ENCODE results near the gene ADGRF5.

The ADGRF5 gene, protein sequence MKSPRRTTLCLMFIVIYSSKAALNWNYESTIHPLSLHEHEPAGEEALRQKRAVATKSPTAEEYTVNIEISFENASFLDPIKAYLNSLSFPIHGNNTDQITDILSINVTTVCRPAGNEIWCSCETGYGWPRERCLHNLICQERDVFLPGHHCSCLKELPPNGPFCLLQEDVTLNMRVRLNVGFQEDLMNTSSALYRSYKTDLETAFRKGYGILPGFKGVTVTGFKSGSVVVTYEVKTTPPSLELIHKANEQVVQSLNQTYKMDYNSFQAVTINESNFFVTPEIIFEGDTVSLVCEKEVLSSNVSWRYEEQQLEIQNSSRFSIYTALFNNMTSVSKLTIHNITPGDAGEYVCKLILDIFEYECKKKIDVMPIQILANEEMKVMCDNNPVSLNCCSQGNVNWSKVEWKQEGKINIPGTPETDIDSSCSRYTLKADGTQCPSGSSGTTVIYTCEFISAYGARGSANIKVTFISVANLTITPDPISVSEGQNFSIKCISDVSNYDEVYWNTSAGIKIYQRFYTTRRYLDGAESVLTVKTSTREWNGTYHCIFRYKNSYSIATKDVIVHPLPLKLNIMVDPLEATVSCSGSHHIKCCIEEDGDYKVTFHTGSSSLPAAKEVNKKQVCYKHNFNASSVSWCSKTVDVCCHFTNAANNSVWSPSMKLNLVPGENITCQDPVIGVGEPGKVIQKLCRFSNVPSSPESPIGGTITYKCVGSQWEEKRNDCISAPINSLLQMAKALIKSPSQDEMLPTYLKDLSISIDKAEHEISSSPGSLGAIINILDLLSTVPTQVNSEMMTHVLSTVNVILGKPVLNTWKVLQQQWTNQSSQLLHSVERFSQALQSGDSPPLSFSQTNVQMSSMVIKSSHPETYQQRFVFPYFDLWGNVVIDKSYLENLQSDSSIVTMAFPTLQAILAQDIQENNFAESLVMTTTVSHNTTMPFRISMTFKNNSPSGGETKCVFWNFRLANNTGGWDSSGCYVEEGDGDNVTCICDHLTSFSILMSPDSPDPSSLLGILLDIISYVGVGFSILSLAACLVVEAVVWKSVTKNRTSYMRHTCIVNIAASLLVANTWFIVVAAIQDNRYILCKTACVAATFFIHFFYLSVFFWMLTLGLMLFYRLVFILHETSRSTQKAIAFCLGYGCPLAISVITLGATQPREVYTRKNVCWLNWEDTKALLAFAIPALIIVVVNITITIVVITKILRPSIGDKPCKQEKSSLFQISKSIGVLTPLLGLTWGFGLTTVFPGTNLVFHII (N-terminal part only)

DNA sequence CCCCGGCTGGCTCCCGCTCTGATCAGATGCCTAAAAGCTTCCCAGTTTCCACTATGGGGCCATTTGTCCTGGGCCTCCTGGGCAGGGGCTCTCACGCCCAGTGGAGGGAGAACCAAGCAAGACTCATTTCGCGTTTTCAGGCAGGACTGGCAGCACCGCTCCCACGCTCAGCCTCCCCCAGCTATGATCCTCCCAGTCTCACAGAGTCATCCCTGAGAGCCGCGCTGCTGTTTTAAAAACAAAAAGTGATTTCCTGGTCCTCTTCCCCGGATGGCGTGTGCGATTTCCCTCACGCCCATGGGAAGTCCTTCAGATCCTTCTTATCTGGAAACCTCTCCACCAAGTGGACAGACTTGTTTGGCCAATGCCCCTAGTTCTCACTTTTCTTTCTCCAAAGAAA, at the start of gene ADGRF5:
ADGRF5 (minus strand) TSS at position 208 of the 400 bp plus-strand sequence. CDS start 15,176 bp downstream, outside the sequence.
- no peak for TF ChIP-seq NFIC (IDR thresholded peaks at IDR 0.05)
- TF ChIP-seq TAF1 (IDR thresholded peaks at IDR 0.05; ENCODE audit: low read depth): no peak
- no peak for TF ChIP-seq EP300 (IDR thresholded peaks at IDR 0.05; ENCODE audit: borderline replicate concordance)

DNA sequence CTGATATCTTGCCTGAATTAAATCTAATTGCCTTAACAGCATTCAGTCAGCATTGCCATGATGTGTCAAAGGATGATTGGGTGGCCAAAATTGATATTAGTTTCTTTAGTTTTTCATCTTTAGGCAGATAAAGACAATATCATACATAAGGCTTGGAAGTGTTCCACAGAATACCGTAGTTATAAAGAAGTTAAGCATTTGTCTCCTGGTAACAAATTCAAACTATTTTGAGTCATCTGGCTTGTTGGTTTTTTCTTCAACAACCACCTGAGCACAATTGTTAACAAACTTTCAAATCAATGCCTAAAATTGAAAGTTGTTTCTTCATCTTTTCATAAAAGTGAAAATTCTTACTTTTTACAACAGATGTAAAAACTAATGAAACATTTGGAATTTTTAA, 47.5 kb upstream of the ADGRF5 start:
- TF ChIP-seq EP300 (IDR thresholded peaks at IDR 0.05; ENCODE audit: borderline replicate concordance): no peak
- no peak for TF ChIP-seq CREB1 (IDR thresholded peaks at IDR 0.05; ENCODE audit: low read depth)
- TF ChIP-seq NFIC (IDR thresholded peaks at IDR 0.05): no peak
- TF ChIP-seq, protein P1, sequence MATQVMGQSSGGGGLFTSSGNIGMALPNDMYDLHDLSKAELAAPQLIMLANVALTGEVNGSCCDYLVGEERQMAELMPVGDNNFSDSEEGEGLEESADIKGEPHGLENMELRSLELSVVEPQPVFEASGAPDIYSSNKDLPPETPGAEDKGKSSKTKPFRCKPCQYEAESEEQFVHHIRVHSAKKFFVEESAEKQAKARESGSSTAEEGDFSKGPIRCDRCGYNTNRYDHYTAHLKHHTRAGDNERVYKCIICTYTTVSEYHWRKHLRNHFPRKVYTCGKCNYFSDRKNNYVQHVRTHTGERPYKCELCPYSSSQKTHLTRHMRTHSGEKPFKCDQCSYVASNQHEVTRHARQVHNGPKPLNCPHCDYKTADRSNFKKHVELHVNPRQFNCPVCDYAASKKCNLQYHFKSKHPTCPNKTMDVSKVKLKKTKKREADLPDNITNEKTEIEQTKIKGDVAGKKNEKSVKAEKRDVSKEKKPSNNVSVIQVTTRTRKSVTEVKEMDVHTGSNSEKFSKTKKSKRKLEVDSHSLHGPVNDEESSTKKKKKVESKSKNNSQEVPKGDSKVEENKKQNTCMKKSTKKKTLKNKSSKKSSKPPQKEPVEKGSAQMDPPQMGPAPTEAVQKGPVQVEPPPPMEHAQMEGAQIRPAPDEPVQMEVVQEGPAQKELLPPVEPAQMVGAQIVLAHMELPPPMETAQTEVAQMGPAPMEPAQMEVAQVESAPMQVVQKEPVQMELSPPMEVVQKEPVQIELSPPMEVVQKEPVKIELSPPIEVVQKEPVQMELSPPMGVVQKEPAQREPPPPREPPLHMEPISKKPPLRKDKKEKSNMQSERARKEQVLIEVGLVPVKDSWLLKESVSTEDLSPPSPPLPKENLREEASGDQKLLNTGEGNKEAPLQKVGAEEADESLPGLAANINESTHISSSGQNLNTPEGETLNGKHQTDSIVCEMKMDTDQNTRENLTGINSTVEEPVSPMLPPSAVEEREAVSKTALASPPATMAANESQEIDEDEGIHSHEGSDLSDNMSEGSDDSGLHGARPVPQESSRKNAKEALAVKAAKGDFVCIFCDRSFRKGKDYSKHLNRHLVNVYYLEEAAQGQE (IDR thresholded peaks at IDR 0.05; ENCODE audit: low read depth): no peak
- TF ChIP-seq FOXM1 (IDR thresholded peaks at IDR 0.05; ENCODE audit: borderline replicate concordance, low read depth): no peak
- no peak for TF ChIP-seq TEAD4 (IDR thresholded peaks at IDR 0.05)
- TF ChIP-seq, protein P2, sequence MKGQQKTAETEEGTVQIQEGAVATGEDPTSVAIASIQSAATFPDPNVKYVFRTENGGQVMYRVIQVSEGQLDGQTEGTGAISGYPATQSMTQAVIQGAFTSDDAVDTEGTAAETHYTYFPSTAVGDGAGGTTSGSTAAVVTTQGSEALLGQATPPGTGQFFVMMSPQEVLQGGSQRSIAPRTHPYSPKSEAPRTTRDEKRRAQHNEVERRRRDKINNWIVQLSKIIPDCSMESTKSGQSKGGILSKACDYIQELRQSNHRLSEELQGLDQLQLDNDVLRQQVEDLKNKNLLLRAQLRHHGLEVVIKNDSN (IDR thresholded peaks at IDR 0.05): no peak

DNA sequence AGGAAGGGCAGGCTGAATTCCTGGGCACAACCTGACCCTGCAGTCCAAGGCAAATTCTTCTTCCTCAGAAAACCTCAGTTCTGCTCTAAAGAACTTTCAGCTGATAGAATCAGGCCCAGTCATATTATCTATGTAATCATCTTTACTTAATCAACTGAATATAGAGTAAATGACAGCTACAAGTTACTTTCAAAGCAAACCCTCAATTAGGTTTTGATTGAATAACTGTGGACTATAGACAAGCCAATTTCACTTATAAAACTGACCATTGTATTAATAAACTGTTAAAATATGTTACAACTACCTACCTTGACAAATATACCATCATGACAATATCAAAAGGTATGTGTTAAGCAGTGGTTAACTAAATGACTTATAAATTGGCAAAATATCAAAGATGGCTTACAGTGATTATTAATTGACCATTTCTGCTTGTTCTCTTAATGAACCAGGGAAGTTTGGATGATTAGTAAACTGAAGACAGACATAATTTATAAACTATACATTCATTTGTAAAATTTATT, 46.1 kb upstream of the ADGRF5 start:
- TF ChIP-seq, protein P2 (IDR thresholded peaks at IDR 0.05): no peak
- TF ChIP-seq TEAD4 (IDR thresholded peaks at IDR 0.05): no peak
- TF ChIP-seq EP300 (IDR thresholded peaks at IDR 0.05; ENCODE audit: borderline replicate concordance): no peak
- TF ChIP-seq RAD21 (IDR thresholded peaks at IDR 0.05; ENCODE audit: low read depth): no peak
- TF ChIP-seq FOXM1 (IDR thresholded peaks at IDR 0.05; ENCODE audit: borderline replicate concordance, low read depth): no peak
- no peak for TF ChIP-seq ZBTB7A (IDR thresholded peaks at IDR 0.05; ENCODE audit: low read depth)
- TF ChIP-seq CREB1 (IDR thresholded peaks at IDR 0.05; ENCODE audit: low read depth): no peak
- TF ChIP-seq NFIC (IDR thresholded peaks at IDR 0.05): no peak
- no peak for TF ChIP-seq TAF1 (IDR thresholded peaks at IDR 0.05; ENCODE audit: low read depth)
- TF ChIP-seq, protein P1 (IDR thresholded peaks at IDR 0.05; ENCODE audit: low read depth): no peak
- TF ChIP-seq EGR1 (IDR thresholded peaks at IDR 0.05): no peak

DNA sequence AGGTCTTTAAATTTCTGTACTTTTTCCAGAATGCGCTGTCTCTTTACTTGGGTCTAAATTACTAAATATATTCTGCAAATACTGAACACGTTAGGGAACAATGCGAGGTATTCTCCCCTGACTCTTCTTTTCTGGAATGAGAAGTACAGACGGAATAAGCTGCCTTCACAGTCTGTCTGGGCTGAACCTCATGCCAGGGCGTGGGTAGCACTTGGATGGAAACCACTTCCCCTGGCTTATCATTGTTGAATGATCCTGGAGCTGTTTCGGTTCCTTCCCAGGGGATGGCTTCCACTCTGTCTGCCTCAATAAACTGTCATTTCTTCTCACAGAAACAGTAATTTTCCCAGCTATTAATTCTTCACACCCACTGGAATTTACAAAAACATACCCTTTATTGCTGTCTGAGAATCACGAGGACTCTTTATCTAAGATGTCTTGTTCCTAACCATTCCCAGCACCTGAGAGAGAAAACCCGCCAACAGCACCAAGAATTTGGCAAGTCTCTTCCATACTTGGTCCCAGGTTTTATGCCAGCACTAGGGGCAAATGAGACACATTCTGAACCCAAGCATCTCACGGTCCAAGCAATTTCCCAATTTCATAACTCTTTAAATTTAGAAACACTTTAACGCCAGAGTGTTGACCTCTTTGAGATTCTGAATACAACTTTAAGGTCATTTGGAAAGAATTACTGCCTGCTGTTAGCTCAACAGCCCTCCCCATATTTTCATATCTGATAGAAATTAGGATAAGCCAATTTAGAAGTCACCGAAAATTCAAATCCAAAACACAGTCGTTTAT, 43.2 kb upstream of the ADGRF5 start:
- TF ChIP-seq CREB1 (IDR thresholded peaks at IDR 0.05; ENCODE audit: low read depth) (no peak), EP300 (IDR thresholded peaks at IDR 0.05; ENCODE audit: borderline replicate concordance) (no peak), FOXM1 (IDR thresholded peaks at IDR 0.05; ENCODE audit: borderline replicate concordance, low read depth) (no peak), YY1 (IDR thresholded peaks at IDR 0.05; ENCODE audit: low read depth) (no peak), ZBTB7A (IDR thresholded peaks at IDR 0.05; ENCODE audit: low read depth) (no peak), RAD21 (IDR thresholded peaks at IDR 0.05; ENCODE audit: low read depth) (no peak), TCF12 (IDR thresholded peaks at IDR 0.05; ENCODE audit: low read depth) (no peak), TAF1 (IDR thresholded peaks at IDR 0.05; ENCODE audit: low read depth) (no peak), NFIC (IDR thresholded peaks at IDR 0.05) (no peak), TEAD4 (IDR thresholded peaks at IDR 0.05) (no peak), EGR1 (IDR thresholded peaks at IDR 0.05) (no peak), CEBPB (IDR thresholded peaks at IDR 0.05) (no peak)
- TF ChIP-seq, protein P1 (IDR thresholded peaks at IDR 0.05; ENCODE audit: low read depth): no peak
- TF ChIP-seq, protein P3, sequence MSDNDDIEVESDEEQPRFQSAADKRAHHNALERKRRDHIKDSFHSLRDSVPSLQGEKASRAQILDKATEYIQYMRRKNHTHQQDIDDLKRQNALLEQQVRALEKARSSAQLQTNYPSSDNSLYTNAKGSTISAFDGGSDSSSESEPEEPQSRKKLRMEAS (IDR thresholded peaks at IDR 0.05): no peak
- TF ChIP-seq, protein P2 (IDR thresholded peaks at IDR 0.05): no peak

All from Ishikawa (cell line).